Sciatic nerve (tissue), 2 donors: ENCODE data around the gene CHST12. TPM values are rescaled to one million over a fixed set of nuclear protein-coding genes. Genes with fewer than 3 reads are reported as not detected.
"Not testable (repeated sequence)": the region's sequence is repeated elsewhere in the genome, so short reads cannot be mapped to it uniquely, and the experiment has no call there.

Experiments used
- ATAC-seq: fragments of 200-7000 bp; cut with Tn5 transposase; one replicate; pipeline ENCODE4 v1.9.1; 2020; ENCODE audit warnings: mild to moderate bottlenecking, moderate library complexity
- DNase-seq: peaks from one replicate; pipeline ENCODE4 v3.0.0-alpha.2; 2020; ENCODE audit warnings: low spot score
- intact Hi-C: fragments of 100-400 bp; cut with DNase I; formaldehyde crosslinking; loops from one replicate; pipeline ENCODE4 v1.14.2; 2022
- total RNA-seq: library from RNA; stranded (reverse); fragmentation: NEBNext Ultra II Directional; extraction: Animal tissue kit (Norgen Biotek cat#: 25700); gene quantifications from one replicate; pipeline ENCODE4 v1.2.1, GENCODE V29; 2021
- donor health status: DM: no; HTN: no; CAD: no.
- donor health status: DM: no; HTN: no; CAD: no.

CHST12 gene
- total RNA-seq, 1 donor from 2014 or later: 30.7 TPM

GRCh38 chr7:2450198-2451107 lies 47.0 kb downstream of the CHST12 start:
- intact Hi-C loops: no loop called here
- ATAC-seq: no peak
- DNase-seq: no peak

- intact Hi-C loops: no loop called here
- ATAC-seq (peak; percentile 97), DNase-seq (peak; percentile 95)
Measured at GRCh38 chr7:2451171-2452073, 48.0 kb downstream of the CHST12 start.

GRCh38 chr7:2452074-2452507 lies 48.7 kb downstream of the CHST12 start:
- peak; percentile 58 for ATAC-seq
- intact Hi-C loops: no loop called here
- DNase-seq: peak; percentile 63

- intact Hi-C loops: no loop called here
- DNase-seq (no peak), ATAC-seq (no peak)
Measured at GRCh38 chr7:2452643-2453270, 49.3 kb downstream of the CHST12 start.

- ATAC-seq, DNase-seq, intact Hi-C loops: not testable (repeated sequence)
Measured at GRCh38 chr7:2453849-2454248, 50.4 kb downstream of the CHST12 start.

- peak; percentile 9 for ATAC-seq
- no peak for DNase-seq
- intact Hi-C loops: no loop called here
Measured at GRCh38 chr7:2459674-2460073, 56.3 kb downstream of the CHST12 start.

- intact Hi-C loops: no loop called here
- DNase-seq: no peak
- ATAC-seq: peak; percentile 77
Measured at GRCh38 chr7:2460188-2460587, 56.8 kb downstream of the CHST12 start.

- intact Hi-C loops: no loop called here
- DNase-seq (no peak), ATAC-seq (peak; percentile 31)
Measured at GRCh38 chr7:2460641-2461040, 57.2 kb downstream of the CHST12 start.

GRCh38 chr7:2461268-2462026 lies 58.0 kb downstream of the CHST12 start:
- DNase-seq: no peak
- no peak for ATAC-seq
- intact Hi-C loops: no loop called here

GRCh38 chr7:2462731-2463130 lies 59.3 kb downstream of the CHST12 start:
- ATAC-seq (no peak), DNase-seq (no peak)

GRCh38 chr7:2465928-2466327 lies 62.5 kb downstream of the CHST12 start:
- ATAC-seq (peak; percentile 62), DNase-seq (no peak)
- intact Hi-C loops: no loop called here

More at GRCh38 chr7:2462731-2463130, 59.3 kb downstream of the CHST12 start:
- intact Hi-C loops: no loop called here

- intact Hi-C loops: no loop called here
Measured at GRCh38 chr7:2466675-2467074, 63.3 kb downstream of the CHST12 start.

GRCh38 chr7:2468227-2468626 lies 64.8 kb downstream of the CHST12 start:
- intact Hi-C loops: no loop called here
- ATAC-seq (no peak), DNase-seq (no peak)

More at GRCh38 chr7:2466675-2467074, 63.3 kb downstream of the CHST12 start:
- DNase-seq (no peak), ATAC-seq (no peak)

- intact Hi-C loops, DNase-seq, ATAC-seq: not testable (repeated sequence)
Measured at GRCh38 chr7:2469460-2470203, 66.2 kb downstream of the CHST12 start.

- ATAC-seq (no peak), DNase-seq (no peak)
- intact Hi-C loops: no loop called here
Measured at GRCh38 chr7:2470204-2471021, 67.0 kb downstream of the CHST12 start.

GRCh38 chr7:2471022-2471329 lies 67.6 kb downstream of the CHST12 start:
- no peak for DNase-seq
- no peak for ATAC-seq
- intact Hi-C loops: no loop called here

GRCh38 chr7:2471396-2471795 lies 68.0 kb downstream of the CHST12 start:
- intact Hi-C loops: no loop called here
- ATAC-seq (no peak), DNase-seq (no peak)
